ENCODE measurements around the gene GPR146. TPM values are rescaled to one million over a fixed set of nuclear protein-coding genes. Genes with fewer than 3 reads are reported as not detected.

Gene GPR146
- total and polyA plus RNA-seq, 2 of the 13 experiments (the other 11 are each of a cell fraction or from before 2014, with no cell fraction given): 2.0 to 15.9 TPM

DNA sequence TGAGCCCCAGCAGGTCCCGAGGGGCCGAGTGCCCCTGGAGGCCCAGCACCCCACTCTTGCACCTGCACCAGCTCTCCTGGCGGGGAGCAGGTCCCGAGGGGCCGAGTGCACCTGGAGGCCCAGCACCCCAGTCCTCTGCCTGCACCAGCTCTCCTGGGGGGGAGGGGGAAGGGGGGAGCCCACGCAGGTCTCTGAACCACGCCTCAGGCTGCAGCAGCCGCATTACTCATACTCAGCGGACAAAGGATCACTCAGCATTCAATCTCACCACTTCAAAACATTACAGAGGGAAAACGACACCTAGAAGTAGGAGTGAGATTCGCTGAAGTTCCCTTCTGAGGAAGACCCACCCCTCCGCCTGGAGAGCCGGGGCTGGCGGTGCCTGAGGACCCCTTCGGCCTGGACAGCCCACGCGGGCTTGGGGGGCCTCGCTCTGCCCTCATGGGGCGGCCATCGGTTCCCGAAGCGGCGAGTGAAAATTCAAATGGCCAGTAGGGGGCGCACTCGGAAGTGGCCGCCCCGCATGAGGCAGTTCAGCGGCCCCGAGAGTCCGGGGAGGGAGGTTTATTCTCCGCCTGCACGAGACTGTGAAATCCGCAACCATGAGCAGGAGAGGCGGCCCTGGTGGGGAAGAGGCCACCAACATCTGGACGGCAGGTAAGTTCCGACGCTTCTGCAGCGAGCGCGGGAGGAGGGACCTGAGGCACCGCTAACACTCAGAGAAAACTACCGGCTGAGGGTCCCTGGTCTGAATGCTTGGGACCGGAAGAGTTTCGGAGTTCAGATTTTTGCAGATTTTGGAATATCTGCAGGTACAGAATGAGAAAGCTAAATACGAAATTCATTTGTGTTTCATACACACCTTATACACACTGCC is 42.5 kb downstream of the GPR146 start (continued):
- TF ChIP-seq, protein P1, sequence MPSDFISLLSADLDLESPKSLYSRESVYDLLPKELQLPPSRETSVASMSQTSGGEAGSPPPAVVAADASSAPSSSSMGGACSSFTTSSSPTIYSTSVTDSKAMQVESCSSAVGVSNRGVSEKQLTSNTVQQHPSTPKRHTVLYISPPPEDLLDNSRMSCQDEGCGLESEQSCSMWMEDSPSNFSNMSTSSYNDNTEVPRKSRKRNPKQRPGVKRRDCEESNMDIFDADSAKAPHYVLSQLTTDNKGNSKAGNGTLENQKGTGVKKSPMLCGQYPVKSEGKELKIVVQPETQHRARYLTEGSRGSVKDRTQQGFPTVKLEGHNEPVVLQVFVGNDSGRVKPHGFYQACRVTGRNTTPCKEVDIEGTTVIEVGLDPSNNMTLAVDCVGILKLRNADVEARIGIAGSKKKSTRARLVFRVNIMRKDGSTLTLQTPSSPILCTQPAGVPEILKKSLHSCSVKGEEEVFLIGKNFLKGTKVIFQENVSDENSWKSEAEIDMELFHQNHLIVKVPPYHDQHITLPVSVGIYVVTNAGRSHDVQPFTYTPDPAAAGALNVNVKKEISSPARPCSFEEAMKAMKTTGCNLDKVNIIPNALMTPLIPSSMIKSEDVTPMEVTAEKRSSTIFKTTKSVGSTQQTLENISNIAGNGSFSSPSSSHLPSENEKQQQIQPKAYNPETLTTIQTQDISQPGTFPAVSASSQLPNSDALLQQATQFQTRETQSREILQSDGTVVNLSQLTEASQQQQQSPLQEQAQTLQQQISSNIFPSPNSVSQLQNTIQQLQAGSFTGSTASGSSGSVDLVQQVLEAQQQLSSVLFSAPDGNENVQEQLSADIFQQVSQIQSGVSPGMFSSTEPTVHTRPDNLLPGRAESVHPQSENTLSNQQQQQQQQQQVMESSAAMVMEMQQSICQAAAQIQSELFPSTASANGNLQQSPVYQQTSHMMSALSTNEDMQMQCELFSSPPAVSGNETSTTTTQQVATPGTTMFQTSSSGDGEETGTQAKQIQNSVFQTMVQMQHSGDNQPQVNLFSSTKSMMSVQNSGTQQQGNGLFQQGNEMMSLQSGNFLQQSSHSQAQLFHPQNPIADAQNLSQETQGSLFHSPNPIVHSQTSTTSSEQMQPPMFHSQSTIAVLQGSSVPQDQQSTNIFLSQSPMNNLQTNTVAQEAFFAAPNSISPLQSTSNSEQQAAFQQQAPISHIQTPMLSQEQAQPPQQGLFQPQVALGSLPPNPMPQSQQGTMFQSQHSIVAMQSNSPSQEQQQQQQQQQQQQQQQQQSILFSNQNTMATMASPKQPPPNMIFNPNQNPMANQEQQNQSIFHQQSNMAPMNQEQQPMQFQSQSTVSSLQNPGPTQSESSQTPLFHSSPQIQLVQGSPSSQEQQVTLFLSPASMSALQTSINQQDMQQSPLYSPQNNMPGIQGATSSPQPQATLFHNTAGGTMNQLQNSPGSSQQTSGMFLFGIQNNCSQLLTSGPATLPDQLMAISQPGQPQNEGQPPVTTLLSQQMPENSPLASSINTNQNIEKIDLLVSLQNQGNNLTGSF (CRISPR knock-in tag; IDR thresholded peaks at IDR 0.05): no peak
- TF ChIP-seq SP2 (CRISPR knock-in tag; IDR thresholded peaks at IDR 0.05): 0 out of 2 replicates have a peak, but pooled peaks have one; percentile 27
- no peak; the same call in 1 of the 2 replicates for TF ChIP-seq IRX3 (CRISPR knock-in tag; IDR thresholded peaks at IDR 0.05; ENCODE audit: borderline replicate concordance, low read depth)
- TF ChIP-seq DDIT3 (CRISPR knock-in tag; IDR thresholded peaks at IDR 0.05): no peak
- peak; percentile 71 for TF ChIP-seq ZNF574 (CRISPR knock-in tag; IDR thresholded peaks at IDR 0.05)
- TF ChIP-seq AHR (CRISPR knock-in tag; IDR thresholded peaks at IDR 0.05): 0 out of 2 replicates have a peak, but pooled peaks have one; percentile 41
- TF ChIP-seq, protein P2, sequence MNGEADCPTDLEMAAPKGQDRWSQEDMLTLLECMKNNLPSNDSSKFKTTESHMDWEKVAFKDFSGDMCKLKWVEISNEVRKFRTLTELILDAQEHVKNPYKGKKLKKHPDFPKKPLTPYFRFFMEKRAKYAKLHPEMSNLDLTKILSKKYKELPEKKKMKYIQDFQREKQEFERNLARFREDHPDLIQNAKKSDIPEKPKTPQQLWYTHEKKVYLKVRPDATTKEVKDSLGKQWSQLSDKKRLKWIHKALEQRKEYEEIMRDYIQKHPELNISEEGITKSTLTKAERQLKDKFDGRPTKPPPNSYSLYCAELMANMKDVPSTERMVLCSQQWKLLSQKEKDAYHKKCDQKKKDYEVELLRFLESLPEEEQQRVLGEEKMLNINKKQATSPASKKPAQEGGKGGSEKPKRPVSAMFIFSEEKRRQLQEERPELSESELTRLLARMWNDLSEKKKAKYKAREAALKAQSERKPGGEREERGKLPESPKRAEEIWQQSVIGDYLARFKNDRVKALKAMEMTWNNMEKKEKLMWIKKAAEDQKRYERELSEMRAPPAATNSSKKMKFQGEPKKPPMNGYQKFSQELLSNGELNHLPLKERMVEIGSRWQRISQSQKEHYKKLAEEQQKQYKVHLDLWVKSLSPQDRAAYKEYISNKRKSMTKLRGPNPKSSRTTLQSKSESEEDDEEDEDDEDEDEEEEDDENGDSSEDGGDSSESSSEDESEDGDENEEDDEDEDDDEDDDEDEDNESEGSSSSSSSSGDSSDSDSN (CRISPR knock-in tag; IDR thresholded peaks at IDR 0.05): peak; percentile 91
- no peak for TF ChIP-seq FOXK2 (IDR thresholded peaks at IDR 0.05)
- no peak for TF ChIP-seq CEBPB (IDR thresholded peaks at IDR 0.05; ENCODE audit: borderline replicate concordance, low read depth, low read length)
- TF ChIP-seq RERE (CRISPR knock-in tag; IDR thresholded peaks at IDR 0.05; ENCODE audit: low read depth): no peak

Data from HepG2 (cell line).